Dermis blood vessel endothelial cell (primary cell): Measurements from ENCODE around the gene PSG4. TPM values are rescaled to one million over a fixed set of nuclear protein-coding genes. Genes with fewer than 3 reads are reported as not detected.
"Not testable (repeated sequence)": the region's sequence is repeated elsewhere in the genome, so short reads cannot be mapped to it uniquely, and the experiment has no call there.

Experiments
- DNase-seq: peaks from one replicate; pipeline ENCODE4 v3.0.0; 2010
- total RNA-seq: library from RNA; depleted of rRNA; stranded (reverse); fragments of >200 nt; gene quantifications from 2 replicates; pipeline ENCODE4 v1.2.3, GENCODE V29; 2014

Gene PSG4
- 0.14 TPM in 1 of 2 replicates, not detected in the other for total RNA-seq

DNA sequence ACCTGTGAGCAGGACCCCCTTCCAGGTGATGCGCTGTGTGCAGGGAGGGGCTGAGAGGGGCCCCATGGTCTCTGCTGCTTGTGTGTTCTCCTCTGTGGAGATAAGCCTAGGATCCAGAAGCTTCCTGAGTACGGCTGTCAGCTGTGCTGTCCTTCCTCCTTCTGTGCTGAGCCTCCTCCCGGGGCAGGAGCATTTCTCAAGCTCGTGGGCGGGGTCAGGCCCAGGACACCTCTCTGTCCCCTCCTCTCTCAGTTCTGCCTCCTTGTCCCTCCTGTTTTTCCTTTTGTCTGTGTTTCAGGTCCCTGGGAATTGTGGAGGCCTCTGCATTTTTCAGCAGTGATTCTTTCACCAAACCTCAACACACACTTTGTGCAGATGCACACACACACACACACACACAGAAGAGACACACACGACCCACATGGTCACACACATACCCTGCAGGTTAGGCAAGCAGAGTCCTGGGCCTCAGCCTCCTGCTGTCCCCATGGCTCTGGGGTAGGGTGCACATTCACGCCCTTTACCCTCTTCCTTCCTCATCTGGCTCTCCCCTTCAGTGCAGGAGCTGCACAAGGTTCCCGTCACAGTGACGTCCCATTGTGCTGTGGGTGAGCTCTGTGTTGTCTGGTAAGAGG, at the start of gene PSG4:
Gene PSG4, minus strand, starts transcription at position 168 of the 635 bp plus-strand sequence. Its CDS starts 102 bp downstream, at position 66.
- DNase-seq, result peak; percentile 52

DNA sequence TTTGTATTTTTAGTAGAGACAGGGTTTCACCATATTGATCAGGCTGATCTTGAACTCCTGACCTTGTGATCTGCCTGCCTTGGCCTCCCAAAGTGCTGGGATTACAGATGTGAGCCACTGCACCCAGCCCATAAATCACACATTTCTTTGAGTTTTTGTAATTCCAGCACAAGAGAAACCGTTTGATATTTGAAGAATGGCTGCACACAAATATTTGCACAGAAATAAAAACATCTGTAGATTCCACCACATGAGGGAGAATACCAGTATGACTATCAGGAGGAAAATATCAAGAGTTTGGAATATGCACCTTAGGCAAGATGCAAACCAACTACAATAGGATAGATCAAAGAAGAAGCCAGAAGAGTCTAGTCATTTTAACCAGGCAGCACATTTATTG, 46.0 kb upstream of the PSG4 start:
- DNase-seq, result not testable (repeated sequence)

GRCh38 chr19:43250296-43250695, 44.9 kb upstream of the PSG4 start:
- not testable (repeated sequence) for DNase-seq

DNA sequence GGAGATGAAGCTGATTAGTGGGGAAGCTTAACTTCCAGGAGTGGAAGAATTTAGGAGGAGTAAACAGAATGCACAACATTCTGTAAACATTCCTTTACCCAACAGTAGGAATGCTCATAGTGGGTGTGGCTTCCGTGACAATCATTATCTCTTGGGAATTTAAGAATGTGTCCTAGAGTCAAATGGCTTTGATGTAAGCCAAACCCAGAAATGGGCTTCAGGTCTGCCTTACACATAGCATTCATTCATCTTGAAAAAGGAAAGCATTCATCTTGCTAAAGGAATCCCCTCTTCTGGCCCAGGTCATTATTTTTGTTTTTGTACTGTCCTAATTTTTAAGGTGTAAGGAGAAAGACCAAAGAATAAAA, 43.2 kb upstream of the PSG4 start:
- DNase-seq, result not testable (repeated sequence)

DNA sequence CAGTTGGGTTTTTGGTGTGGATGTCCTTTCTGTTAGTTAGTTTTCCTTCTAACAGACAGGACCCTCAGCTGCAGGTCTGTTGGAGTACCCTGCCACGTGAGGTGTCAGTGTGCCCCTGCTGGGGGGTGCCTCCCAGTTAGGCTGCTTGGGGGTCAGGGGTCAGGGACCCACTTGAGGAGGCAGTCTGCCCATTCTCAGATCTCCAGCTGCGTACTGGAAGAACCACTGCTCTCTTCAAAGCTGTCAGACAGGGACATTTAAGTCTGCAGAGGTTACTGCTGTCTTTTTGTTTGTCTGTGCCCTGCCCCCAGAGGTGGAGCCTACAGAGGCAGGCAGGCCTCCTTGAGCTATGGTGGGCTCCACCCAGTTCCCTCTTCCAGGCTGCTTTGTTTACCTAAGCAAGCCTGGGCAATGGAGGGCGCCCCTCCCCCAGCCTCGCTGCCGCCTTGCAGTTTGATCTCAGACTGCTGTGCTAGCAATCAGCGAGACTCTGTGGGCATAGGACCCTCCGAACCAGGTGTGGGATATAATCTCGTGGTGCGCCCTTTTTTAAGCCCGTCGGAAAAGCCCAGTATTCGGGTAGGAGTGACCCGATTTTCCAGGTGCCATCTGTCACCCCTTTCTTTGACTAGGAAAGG, 41.9 kb upstream of the PSG4 start:
- not testable (repeated sequence) for DNase-seq

- not testable (repeated sequence) for DNase-seq
Observed at GRCh38 chr19:43245848-43246247, 40.4 kb upstream of the PSG4 start.

GRCh38 chr19:43242211-43242610, 36.8 kb upstream of the PSG4 start:
- not testable (repeated sequence) for DNase-seq

DNA sequence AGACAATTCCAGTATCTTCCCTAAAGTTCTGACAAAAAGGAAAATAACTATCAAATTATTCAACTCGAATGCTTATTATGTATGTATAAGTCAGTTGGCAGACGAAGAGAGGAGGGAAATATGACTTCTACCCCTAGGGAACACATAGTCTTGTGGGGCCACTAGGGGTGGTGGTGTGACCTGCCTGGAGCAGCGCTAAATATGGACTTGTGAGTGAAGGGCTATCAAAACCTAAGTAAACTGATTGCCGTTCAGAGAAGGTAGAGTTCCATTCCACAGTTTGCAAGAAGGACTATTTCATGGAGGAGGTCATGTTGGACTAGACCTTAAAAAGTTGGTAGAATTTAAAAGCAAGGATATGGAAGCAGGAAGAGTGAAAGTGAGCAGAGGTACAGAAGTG, 32.8 kb upstream of the PSG4 start:
- not testable (repeated sequence) for DNase-seq

- DNase-seq, result peak; percentile 19
Observed at GRCh38 chr19:43235686-43236085, 30.2 kb upstream of the PSG4 start.

DNA sequence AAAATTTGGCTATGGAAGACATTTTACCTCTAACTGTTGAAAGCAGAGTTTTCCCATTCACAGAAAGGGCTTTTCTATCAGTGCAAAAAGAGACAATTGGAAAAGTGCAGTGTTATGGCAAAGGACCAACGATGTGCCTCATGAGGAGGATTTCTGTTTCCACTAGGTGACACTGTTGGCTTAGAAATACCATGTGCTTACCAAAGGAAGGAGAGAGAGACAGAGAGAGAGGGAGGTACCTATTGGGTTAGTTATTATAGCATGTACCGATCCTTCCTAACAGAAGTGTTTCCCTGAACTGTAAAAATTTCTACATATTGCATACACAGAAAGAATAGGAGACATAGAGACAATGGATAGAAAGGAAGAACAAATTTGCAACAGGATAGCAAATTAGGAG, 23.9 kb upstream of the PSG4 start:
- peak; percentile 41 for DNase-seq

DNA sequence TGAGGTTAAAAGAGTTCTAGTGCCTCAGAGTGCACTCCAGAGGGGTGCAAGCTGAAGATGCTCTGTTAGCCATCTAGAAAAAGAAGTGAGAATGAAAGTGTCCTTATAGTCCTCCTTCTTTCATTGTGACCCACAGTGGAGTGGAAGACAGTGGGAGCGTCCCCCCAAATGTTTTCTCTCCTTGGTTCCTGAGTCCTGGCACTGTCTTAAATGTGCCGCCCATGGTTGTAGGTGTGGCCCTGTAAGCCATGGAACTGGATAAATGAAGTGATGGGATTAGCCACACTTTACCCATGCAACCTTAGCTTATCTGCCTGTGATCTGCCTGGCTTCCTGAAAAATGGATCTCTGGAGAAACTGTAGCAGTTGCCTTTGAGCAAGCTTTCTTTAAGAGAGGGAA, 23.3 kb upstream of the PSG4 start:
- peak; percentile 9 for DNase-seq

DNA sequence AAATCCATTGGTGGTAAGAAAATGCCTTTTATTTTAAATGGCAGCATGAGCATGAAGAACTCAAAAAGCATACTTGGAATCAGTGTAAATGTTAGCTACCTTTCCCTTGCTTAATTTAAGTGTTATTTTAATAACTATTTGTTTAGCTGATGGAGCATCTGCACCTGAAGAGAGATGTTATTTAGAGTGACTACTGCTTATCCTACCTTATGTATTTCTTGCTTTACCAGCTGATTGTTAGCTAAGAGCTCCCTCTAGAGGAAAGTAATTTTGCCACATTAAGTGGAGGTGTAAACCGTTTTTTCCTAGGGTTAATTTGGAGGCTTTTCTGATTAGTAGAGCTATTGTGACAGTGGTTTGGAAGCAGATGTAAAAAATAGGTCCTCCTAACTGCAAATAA, 21.5 kb upstream of the PSG4 start:
- DNase-seq, result not testable (repeated sequence)

- DNase-seq, result no peak
Observed at GRCh38 chr19:43224855-43225253, 19.4 kb upstream of the PSG4 start.

- peak; percentile 30 for DNase-seq
Observed at GRCh38 chr19:43224201-43224854, 18.9 kb upstream of the PSG4 start.

GRCh38 chr19:43221891-43222290, 16.5 kb upstream of the PSG4 start:
- not testable (repeated sequence) for DNase-seq

DNA sequence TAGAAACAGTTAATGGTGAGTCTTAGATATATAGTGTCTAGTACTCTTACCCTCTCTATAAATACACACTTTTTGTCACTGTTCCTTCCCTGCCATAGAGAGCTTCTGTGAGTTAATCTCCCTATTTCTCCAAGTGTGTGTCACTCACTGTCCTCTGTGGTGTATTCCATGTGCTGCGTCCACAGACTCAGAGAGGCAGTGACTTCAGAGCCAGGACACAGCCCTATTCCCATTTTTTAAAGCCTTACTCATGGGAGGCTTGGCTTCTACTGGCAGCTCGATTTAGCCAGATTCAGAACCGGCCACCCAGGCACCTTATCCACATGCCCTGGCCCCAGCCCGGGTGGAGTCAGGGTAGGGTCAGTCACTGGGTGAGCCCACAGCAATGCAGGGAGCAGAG, 13.7 kb upstream of the PSG4 start:
- not testable (repeated sequence) for DNase-seq

DNA sequence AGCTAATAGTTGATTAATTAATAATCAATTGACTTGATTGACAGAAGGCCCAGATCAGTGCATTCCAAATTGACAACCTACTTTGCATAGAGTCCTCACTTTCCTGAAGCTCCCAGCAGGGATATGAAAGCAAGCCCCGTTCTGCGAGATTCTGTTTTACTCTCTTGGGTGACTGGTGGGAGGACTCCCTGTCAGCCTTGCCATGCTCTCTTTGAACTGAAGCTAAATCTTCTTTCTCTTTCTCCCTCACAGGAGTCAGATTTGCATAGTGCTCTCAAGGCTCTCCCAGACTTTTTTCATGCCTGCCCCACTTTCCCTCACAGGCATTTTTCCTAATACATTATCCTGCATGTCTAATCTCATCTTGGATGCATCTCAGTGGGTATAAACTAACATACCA, 10.4 kb upstream of the PSG4 start:
- DNase-seq, result not testable (repeated sequence)

GRCh38 chr19:43207991-43208390, 2.6 kb upstream of the PSG4 start:
- DNase-seq, result no peak

GRCh38 chr19:43207174-43207573, 1.7 kb upstream of the PSG4 start:
- DNase-seq, result peak; percentile 73

- not testable (repeated sequence) for DNase-seq
Observed at GRCh38 chr19:43203611-43204010, 1.8 kb downstream of the PSG4 start.

DNA sequence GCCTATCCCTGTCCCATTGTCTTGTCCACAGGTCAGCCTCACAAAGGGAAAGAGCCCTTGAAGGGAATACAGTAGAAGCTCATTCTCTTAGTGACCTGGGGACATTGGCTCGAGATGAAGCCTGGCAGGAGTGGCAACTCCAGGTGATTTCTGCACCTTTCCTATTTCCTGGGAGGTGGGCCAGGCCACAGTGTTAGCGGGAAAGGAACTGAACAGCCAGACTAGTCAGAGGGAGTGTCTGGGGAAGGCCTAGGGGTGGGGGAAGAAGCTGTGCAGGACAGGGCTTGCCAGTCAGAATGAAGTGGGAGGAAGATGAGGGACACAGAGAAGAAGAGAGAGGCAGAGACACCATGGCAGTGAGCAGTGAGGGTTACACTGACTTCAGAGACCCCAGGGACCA, 3.5 kb downstream of the PSG4 start:
- not testable (repeated sequence) for DNase-seq

GRCh38 chr19:43201337-43201801, 4.1 kb downstream of the PSG4 start:
- peak; percentile 61 for DNase-seq

- peak; percentile 45 for DNase-seq
Observed at GRCh38 chr19:43198686-43199419, 6.6 kb downstream of the PSG4 start.
